Endodermal cell (in vitro differentiated cells): ENCODE measurements around the gene LTBP3. TPM values are rescaled to one million over a fixed set of nuclear protein-coding genes. Genes with fewer than 3 reads are reported as not detected.

Source experiments
- DNase-seq: peaks from one replicate; pipeline ENCODE4 v3.0.0-alpha.2; 2017
- H3K27ac ChIP-seq: 2 replicates; pipeline ENCODE4 v1.5.1; 2013; ENCODE audit warnings: mild to moderate bottlenecking, low read depth, low read length, moderate library complexity
- H3K27me3 ChIP-seq: 2 replicates; pipeline ENCODE4 v1.6.1; 2013; ENCODE audit warnings: mild to moderate bottlenecking, low read length, moderate library complexity; ENCODE audit not compliant: insufficient read depth, control insufficient read depth, poor library complexity, severe bottlenecking
- H3K36me3 ChIP-seq: 2 replicates; pipeline ENCODE4 v1.7.0; 2013; ENCODE audit warnings: mild to moderate bottlenecking, low read length, moderate library complexity; ENCODE audit not compliant: control insufficient read depth, insufficient read depth
- H3K4me1 ChIP-seq: one replicate; pipeline ENCODE4 v1.7.0; 2013; ENCODE audit warnings: low read length; ENCODE audit not compliant: control insufficient read depth, insufficient read depth
- H3K4me3 ChIP-seq: 2 replicates; pipeline ENCODE4 v1.5.1; 2013; ENCODE audit warnings: mild to moderate bottlenecking, low read length, moderate library complexity
- H3K9ac ChIP-seq: 2 replicates; pipeline ENCODE4 v1.6.1; 2013; ENCODE audit warnings: mild to moderate bottlenecking, low read length, moderate library complexity; ENCODE audit not compliant: poor library complexity, severe bottlenecking; ENCODE audit errors: extremely low read depth
- H3K9me3 ChIP-seq: 2 replicates; pipeline ENCODE4 v1.6.1; 2013; ENCODE audit warnings: mild to moderate bottlenecking, low read length, moderate library complexity; ENCODE audit not compliant: control insufficient read depth
- H3K27ac Mint-ChIP-seq: 2 replicates; pipeline ENCODE4 v1.8.0; 2020; ENCODE audit warnings: mixed read lengths
- H3K27me3 Mint-ChIP-seq: 2 replicates; pipeline ENCODE4 v1.8.0; 2021; ENCODE audit warnings: mild to moderate bottlenecking, mixed read lengths; ENCODE audit not compliant: insufficient read depth
- H3K36me3 Mint-ChIP-seq: 2 replicates; pipeline ENCODE4 v1.8.0; 2020; ENCODE audit warnings: low read depth, mixed read lengths
- H3K4me1 Mint-ChIP-seq: 2 replicates; pipeline ENCODE4 v1.8.0; 2020; ENCODE audit warnings: mixed read lengths
- H3K4me3 Mint-ChIP-seq: 2 replicates; pipeline ENCODE4 v1.8.0; 2020; ENCODE audit warnings: mild to moderate bottlenecking, moderate library complexity, mixed read lengths
- H3K9me3 Mint-ChIP-seq: 2 replicates; pipeline ENCODE4 v1.8.0; 2020; ENCODE audit warnings: mild to moderate bottlenecking, mixed read lengths
- CTCF ChIP-seq: fragments of 200-600 bp; sonication (generic); conservative IDR thresholded peaks from 2 replicates; pipeline ENCODE4 v1.5.0; 2021; ENCODE audit warnings: antibody characterized with exemption, mild to moderate bottlenecking
- WGBS, 2 experiments: methylation state at CpG; one replicate each; pipeline versions ENCODE4 v1.1.5 to v1.1.7; 2013; ENCODE audit warnings: missing lambda C conversion rate in 2 of 2, mixed read lengths in 1 of 2; ENCODE audit not compliant: insufficient coverage in 1 of 2, insufficient read length in 1 of 2; 5-methylcytosine and 5-hydroxymethylcytosine counted together
- total RNA-seq, 2 donors: library from RNA; stranded (reverse); fragmentation: NEBNext Ultra II Directional in 1 of 2; extraction: Animal tissue kit (Norgen Biotek cat#: 25700) in 1 of 2; gene quantifications; 2 replicates in 1 of 2; 3 replicates in 1 of 2; pipeline ENCODE4 v1.2.1, GENCODE V29; 2021

The LTBP3 gene
- total RNA-seq, 2 donors from 2014 or later, result 19.7 to 24.2 TPM

- Mint-ChIP-seq H3K27ac (no peak overlapping the region), H3K27me3 (peaks cover 93% of the 10 kb centered on the region), H3K9me3 (no peaks in the 10 kb centered on the region), H3K4me1 (peaks cover 1% of the 10 kb centered on the region), H3K4me3 (no peak overlapping the region), H3K36me3 (no peaks in the 10 kb centered on the region)
- no peak overlapping the region for H3K27ac ChIP-seq
- H3K9ac ChIP-seq, result no peak overlapping the region
- H3K27me3 ChIP-seq, result peaks cover 50% of the 10 kb centered on the region
- no peaks in the 10 kb centered on the region for H3K4me1 ChIP-seq
- no peak for TF ChIP-seq CTCF
- H3K9me3 ChIP-seq, result no peaks in the 10 kb centered on the region
- H3K4me3 ChIP-seq, result no peak overlapping the region
- no peaks in the 10 kb centered on the region for H3K36me3 ChIP-seq
- 96 to 97% methylated on average over 7 to 10 of the region's 10 CpGs for WGBS, 2 experiments
- DNase-seq, result no peak
Observed at GRCh38 chr11:65583589-65583988, 25.4 kb upstream of the LTBP3 start.

- TF ChIP-seq CTCF, result no peak
- no peaks in the 10 kb centered on the region for H3K36me3 Mint-ChIP-seq
- peaks cover 54% of the 10 kb centered on the region for H3K27me3 ChIP-seq
- no peak for DNase-seq
- H3K9me3 Mint-ChIP-seq, result no peaks in the 10 kb centered on the region
- H3K4me1 Mint-ChIP-seq, result peaks cover 6% of the 10 kb centered on the region
- H3K27ac ChIP-seq, result no peak overlapping the region
- peaks cover 93% of the 10 kb centered on the region for H3K27me3 Mint-ChIP-seq
- no peak overlapping the region for H3K4me3 ChIP-seq
- H3K9ac ChIP-seq, result no peak overlapping the region
- WGBS, 2 experiments, result 83 to 92% methylated on average over 1 to 3 of the region's 3 CpGs
- H3K36me3 ChIP-seq, result no peaks in the 10 kb centered on the region
- no peaks in the 10 kb centered on the region for H3K4me1 ChIP-seq
- no peak overlapping the region for H3K27ac Mint-ChIP-seq
- H3K9me3 ChIP-seq, result no peaks in the 10 kb centered on the region
- no peak overlapping the region for H3K4me3 Mint-ChIP-seq
Observed at GRCh38 chr11:65581928-65582327, 23.8 kb upstream of the LTBP3 start.

- no peaks in the 10 kb centered on the region for H3K4me1 ChIP-seq
- no peak overlapping the region for H3K9ac ChIP-seq
- H3K27ac Mint-ChIP-seq, result no peak overlapping the region
- no peaks in the 10 kb centered on the region for H3K36me3 ChIP-seq
- no peaks in the 10 kb centered on the region for H3K9me3 Mint-ChIP-seq
- no peak overlapping the region for H3K4me3 Mint-ChIP-seq
- H3K4me3 ChIP-seq, result no peak overlapping the region
- no peak overlapping the region for H3K27ac ChIP-seq
- no peaks in the 10 kb centered on the region for H3K36me3 Mint-ChIP-seq
- 93 to 100% methylated on average over 1 to 5 of the region's 8 CpGs for WGBS, 2 experiments
- TF ChIP-seq CTCF, result no peak
- no peaks in the 10 kb centered on the region for H3K9me3 ChIP-seq
- H3K4me1 Mint-ChIP-seq, result peaks cover 6% of the 10 kb centered on the region
- DNase-seq, result no peak
- peaks cover 56% of the 10 kb centered on the region for H3K27me3 ChIP-seq
- peaks cover 90% of the 10 kb centered on the region for H3K27me3 Mint-ChIP-seq
Observed at GRCh38 chr11:65580756-65581155, 22.6 kb upstream of the LTBP3 start.
